NOMO-1 (cell line): ENCODE results near the gene MLEC.

Experiments
- DNase-seq, 2 experiments: peaks; one replicate each; lab custom pipeline; 2025; ENCODE audit not compliant: unreplicated experiment in 2 of 2; lab: John Stamatoyannopoulos, UW

The MLEC gene

GRCh38 chr12:120739031-120739762 is 52.2 kb downstream of the MLEC start:
- no peak for DNase-seq

GRCh38 chr12:120739821-120740613 is 53.1 kb downstream of the MLEC start:
- no peak for DNase-seq

- no peak for DNase-seq
Measured at GRCh38 chr12:120740871-120741270, 53.9 kb downstream of the MLEC start.

- no peak for DNase-seq
Measured at GRCh38 chr12:120741476-120742421, 54.8 kb downstream of the MLEC start.

GRCh38 chr12:120744922-120745493 is 58.1 kb downstream of the MLEC start:
- DNase-seq: no peak

- no peak for DNase-seq
Measured at GRCh38 chr12:120748242-120748641, 61.3 kb downstream of the MLEC start.

- DNase-seq: no peak
Measured at GRCh38 chr12:120749256-120749655, 62.3 kb downstream of the MLEC start.

- DNase-seq: no peak
Measured at GRCh38 chr12:120750806-120751205, 63.9 kb downstream of the MLEC start.

- no peak for DNase-seq
Measured at GRCh38 chr12:120751389-120751788, 64.4 kb downstream of the MLEC start.
